ENCODE data around the gene FNDC3A. TPM values are rescaled to one million over a fixed set of nuclear protein-coding genes. Genes with fewer than 3 reads are reported as not detected.
"Not testable (repeated sequence)": the region's sequence is repeated elsewhere in the genome, so short reads cannot be mapped to it uniquely, and the experiment has no call there.

Gene FNDC3A
- total and polyA plus RNA-seq, 4 donors = 48.4 to 115 (median 71.9) TPM

DNA sequence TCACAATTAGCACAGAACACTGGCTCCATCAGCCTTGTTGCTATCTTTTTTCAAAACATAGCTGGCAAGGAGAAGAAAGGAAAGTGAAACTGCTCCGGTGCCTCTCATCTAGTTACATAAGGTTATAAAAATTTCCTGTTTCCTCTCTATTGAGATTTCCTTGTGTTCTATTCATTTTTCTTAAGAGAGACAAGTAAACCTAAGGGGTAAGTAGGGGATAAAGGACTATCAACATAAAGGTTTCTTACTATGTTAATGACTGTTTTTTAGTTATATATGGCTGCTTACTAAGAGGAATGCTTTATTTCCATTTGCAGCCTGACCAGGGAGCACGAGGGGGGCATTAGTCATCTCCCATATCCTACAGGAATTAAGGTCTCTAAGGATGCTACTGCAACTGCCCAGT, 171.2 kb downstream of the FNDC3A start:
- peaks cover 11% of the 10 kb centered on the region for H3K36me3 ChIP-seq (ENCODE audit: control insufficient read depth, insufficient read depth, low read length)
- WGBS (ENCODE audit: insufficient coverage) = no CpG with 5 or more reads among the region's 2 CpGs
- H3K27me3 ChIP-seq (ENCODE audit: control insufficient read depth, insufficient read depth, low read length) = no peaks in the 10 kb centered on the region
- H3K4me1 ChIP-seq (ENCODE audit: control insufficient read depth, insufficient read depth, low read length) = no peaks in the 10 kb centered on the region
- H3K4me3 ChIP-seq (ENCODE audit: low read depth, low read length) = no peak overlapping the region
- no peak overlapping the region for H3K27ac ChIP-seq (ENCODE audit: low read depth, low read length)
- DNase-seq (ENCODE audit: low read depth in 4 of 6, low spot score in 6 of 6) = no peak
- H3K9me3 ChIP-seq (ENCODE audit: control insufficient read depth, insufficient read depth, low read length) = peaks cover 9% of the 10 kb centered on the region

DNA sequence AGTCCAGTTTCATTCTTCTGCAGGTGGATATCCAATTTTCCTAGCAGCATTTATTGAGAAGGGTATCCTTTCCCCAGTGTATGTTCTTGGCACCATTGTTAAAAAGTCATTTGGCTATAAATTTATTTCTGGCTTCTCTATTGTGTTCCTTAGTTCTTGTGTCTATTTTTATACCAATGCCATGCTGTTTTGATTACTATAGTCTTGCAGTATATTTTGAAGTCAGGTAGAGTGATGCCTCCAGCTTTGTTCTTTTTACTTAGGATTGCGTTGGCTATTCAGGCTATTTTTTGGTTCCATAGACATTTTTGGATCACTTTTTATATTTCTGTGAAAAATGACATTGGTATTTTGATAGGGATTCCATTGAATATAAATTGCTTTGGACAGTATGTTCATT, 172.7 kb downstream of the FNDC3A start:
- H3K4me1 ChIP-seq (ENCODE audit: control insufficient read depth, insufficient read depth, low read length) = no peaks in the 10 kb centered on the region
- peaks cover 11% of the 10 kb centered on the region for H3K36me3 ChIP-seq (ENCODE audit: control insufficient read depth, insufficient read depth, low read length)
- peaks cover 9% of the 10 kb centered on the region for H3K9me3 ChIP-seq (ENCODE audit: control insufficient read depth, insufficient read depth, low read length)
- no peak overlapping the region for H3K4me3 ChIP-seq (ENCODE audit: low read depth, low read length)
- DNase-seq (ENCODE audit: low read depth in 4 of 6, low spot score in 6 of 6) = no peak
- WGBS (ENCODE audit: insufficient coverage) = 100% methylated on average over 1 of the region's 1 CpG
- no peak overlapping the region for H3K27ac ChIP-seq (ENCODE audit: low read depth, low read length)
- H3K27me3 ChIP-seq (ENCODE audit: control insufficient read depth, insufficient read depth, low read length) = no peaks in the 10 kb centered on the region

DNA sequence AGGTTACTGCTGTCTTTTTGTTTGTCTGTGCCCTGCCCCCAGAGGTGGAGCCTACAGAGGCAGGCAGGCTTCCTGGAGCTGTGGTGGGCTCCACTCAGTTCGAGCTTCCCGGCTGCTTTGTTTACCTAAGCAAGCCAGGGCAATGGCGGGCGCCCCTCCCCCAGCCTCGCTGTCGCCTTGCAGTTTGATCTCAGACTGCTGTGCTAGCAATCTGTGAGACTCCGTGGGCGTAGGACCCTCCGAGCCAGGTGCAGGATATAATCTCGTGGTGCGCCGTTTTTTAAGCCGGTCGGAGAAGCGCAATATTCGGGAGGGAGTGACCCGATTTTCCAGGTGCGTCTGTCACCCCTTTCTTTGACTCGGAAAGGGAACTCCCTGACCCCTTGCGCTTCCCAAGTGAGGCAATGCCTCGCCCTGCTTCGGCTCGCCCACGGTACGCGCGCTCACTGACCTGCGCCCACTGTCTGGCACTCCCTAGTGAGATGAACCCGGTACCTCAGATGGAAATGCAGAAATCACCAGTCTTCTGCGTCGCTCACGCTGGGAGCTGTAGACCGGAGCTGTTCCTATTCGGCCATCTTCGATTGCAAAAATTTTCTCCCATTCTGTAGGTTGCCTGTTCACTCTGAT, 182.4 kb downstream of the FNDC3A start:
- WGBS (ENCODE audit: insufficient coverage) = 90% methylated on average over 28 of the region's 35 CpGs
- not testable (repeated sequence) for H3K27ac ChIP-seq (ENCODE audit: low read depth, low read length); H3K27me3 ChIP-seq (ENCODE audit: control insufficient read depth, insufficient read depth, low read length); H3K4me3 ChIP-seq (ENCODE audit: low read depth, low read length); DNase-seq (ENCODE audit: low read depth in 4 of 6, low spot score in 6 of 6); H3K4me1 ChIP-seq (ENCODE audit: control insufficient read depth, insufficient read depth, low read length); H3K36me3 ChIP-seq (ENCODE audit: control insufficient read depth, insufficient read depth, low read length); H3K9me3 ChIP-seq (ENCODE audit: control insufficient read depth, insufficient read depth, low read length)

DNA sequence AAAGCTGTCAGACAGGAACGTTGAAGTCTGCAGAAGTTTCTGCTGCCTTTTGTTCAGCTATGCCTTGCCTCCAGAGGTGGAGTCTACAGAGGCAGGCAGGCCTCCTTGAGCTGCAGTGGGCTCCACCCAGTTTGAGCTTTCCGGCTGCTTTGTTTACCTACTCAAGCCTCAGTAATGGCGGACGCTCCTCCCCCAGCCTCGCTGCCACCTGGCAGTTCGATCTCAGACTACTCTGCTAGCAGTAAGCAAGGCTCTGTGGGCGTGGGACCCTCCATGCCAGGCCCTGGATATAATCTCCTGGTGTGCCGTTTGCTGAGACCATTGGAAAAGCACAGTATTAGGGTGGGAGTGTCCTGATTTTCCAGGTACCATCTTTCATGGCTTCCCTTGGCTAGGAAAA, 187.4 kb downstream of the FNDC3A start:
- WGBS (ENCODE audit: insufficient coverage) = 100% methylated on average over 8 of the region's 8 CpGs
- H3K36me3 ChIP-seq (ENCODE audit: control insufficient read depth, insufficient read depth, low read length) = peaks cover 20% of the 10 kb centered on the region

DNA sequence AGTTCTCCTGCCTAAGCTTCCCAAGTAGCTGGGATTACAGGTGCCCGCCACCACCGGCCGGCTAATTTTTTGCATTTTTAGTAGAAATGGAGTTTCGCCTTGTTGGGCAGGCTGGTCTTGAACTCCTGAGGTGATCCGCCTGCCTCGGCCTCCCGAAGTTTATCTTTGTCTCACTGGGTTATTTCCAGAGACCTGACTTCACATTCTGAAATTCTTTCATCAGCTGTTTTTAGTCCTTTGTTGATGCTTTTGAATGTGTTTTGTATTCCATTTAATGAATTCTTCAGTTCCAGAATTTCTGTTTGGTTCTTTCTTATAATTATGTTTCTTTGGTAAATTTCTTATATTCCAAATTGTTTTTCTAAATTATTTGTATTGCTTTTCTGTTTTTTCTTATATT, 189.0 kb downstream of the FNDC3A start:
- Histone ChIP-seq H3K27me3 (ENCODE audit: control insufficient read depth, insufficient read depth, low read length) (no peaks in the 10 kb centered on the region), H3K27ac (ENCODE audit: low read depth, low read length) (no peak overlapping the region), H3K4me1 (ENCODE audit: control insufficient read depth, insufficient read depth, low read length) (no peaks in the 10 kb centered on the region), H3K4me3 (ENCODE audit: low read depth, low read length) (no peak overlapping the region), H3K36me3 (ENCODE audit: control insufficient read depth, insufficient read depth, low read length) (peaks cover 20% of the 10 kb centered on the region), H3K9me3 (ENCODE audit: control insufficient read depth, insufficient read depth, low read length) (peaks cover 8% of the 10 kb centered on the region)
- no peak for DNase-seq (ENCODE audit: low read depth in 4 of 6, low spot score in 6 of 6)
- WGBS (ENCODE audit: insufficient coverage) = 96% methylated on average over 7 of the region's 7 CpGs

More for the DNA sequence above, 187.4 kb downstream of the FNDC3A start:
- H3K9me3 ChIP-seq (ENCODE audit: control insufficient read depth, insufficient read depth, low read length); DNase-seq (ENCODE audit: low read depth in 4 of 6, low spot score in 6 of 6); H3K27ac ChIP-seq (ENCODE audit: low read depth, low read length); H3K27me3 ChIP-seq (ENCODE audit: control insufficient read depth, insufficient read depth, low read length); H3K4me1 ChIP-seq (ENCODE audit: control insufficient read depth, insufficient read depth, low read length); H3K4me3 ChIP-seq (ENCODE audit: low read depth, low read length): not testable (repeated sequence)

DNA sequence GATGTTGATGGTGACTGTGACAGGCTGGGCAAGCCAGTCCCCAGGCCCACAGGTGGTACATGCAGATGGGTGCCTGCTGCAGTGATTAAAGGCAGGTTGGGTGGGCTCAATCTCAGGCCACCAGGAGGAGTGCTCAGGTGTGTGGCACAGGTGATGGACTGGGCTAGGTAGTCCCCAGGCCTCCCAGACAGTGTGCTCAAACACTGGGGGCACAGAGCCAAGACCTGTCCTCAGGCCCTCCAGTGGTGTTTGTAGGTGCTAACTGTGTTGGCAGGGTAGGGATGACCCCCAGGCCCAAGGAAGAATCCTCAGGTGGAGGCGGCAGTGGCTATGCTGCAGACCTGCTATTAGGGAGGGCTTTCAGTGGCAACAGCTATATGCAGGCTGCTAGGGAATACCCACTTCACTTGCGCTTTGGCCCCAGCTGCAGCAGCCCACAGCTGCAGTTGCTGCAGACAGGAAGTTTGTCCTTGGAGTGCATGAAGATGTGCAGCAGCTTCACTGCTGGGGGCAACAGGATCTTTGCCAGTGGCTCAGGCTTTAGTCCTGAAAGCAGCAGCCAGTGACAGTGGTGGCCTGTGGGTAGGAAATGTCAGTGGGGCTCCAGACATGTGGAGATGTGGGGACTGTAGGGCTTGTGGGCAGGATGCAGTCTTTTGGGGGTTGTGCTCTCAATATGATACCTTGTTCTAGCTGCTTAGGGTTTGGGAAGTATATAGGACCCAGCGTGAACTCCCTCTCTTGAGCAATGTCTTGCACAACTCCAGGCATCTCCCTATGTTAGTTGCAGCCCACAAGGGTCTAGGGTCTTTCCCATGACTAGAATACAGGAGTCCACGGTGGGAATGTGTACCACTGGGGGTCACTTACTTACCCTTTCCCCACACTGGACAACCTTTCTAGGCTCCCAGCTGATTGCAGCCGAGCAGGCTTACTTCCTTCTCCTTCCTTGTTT, 190.4 kb downstream of the FNDC3A start:
- 93% methylated on average over 3 of the region's 5 CpGs for WGBS (ENCODE audit: insufficient coverage)
- H3K36me3 ChIP-seq (ENCODE audit: control insufficient read depth, insufficient read depth, low read length) = peaks cover 20% of the 10 kb centered on the region

DNA sequence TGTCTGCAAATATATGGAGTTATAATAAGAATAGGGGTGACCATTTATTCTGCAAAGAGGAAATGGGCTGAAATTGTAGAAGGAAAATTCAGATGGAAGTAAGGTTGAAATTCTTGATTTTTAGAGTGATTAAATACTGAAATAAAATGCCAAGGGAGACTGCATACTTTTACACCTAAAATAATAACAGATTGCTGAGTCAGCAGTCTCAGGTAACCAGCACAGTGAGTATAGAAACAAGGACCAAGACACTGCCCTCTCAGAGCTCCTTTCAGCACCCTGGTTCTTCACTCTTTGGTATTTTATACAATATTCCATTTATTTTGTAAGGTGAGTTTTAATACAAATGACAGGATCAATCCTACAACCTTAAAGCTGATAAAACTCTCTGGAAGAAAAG, 195.6 kb downstream of the FNDC3A start:
- no peak overlapping the region for H3K4me3 ChIP-seq (ENCODE audit: low read depth, low read length)
- peaks cover 3% of the 10 kb centered on the region for H3K36me3 ChIP-seq (ENCODE audit: control insufficient read depth, insufficient read depth, low read length)
- no peaks in the 10 kb centered on the region for H3K9me3 ChIP-seq (ENCODE audit: control insufficient read depth, insufficient read depth, low read length)
- H3K4me1 ChIP-seq (ENCODE audit: control insufficient read depth, insufficient read depth, low read length) = no peaks in the 10 kb centered on the region
- no peak for DNase-seq (ENCODE audit: low read depth in 4 of 6, low spot score in 6 of 6)
- H3K27ac ChIP-seq (ENCODE audit: low read depth, low read length) = no peak overlapping the region
- H3K27me3 ChIP-seq (ENCODE audit: control insufficient read depth, insufficient read depth, low read length) = no peaks in the 10 kb centered on the region

More for the DNA sequence above, 190.4 kb downstream of the FNDC3A start:
- no peaks in the 10 kb centered on the region for H3K27me3 ChIP-seq (ENCODE audit: control insufficient read depth, insufficient read depth, low read length)
- no peaks in the 10 kb centered on the region for H3K4me1 ChIP-seq (ENCODE audit: control insufficient read depth, insufficient read depth, low read length)
- H3K4me3 ChIP-seq (ENCODE audit: low read depth, low read length) = no peak overlapping the region
- no peak overlapping the region for H3K27ac ChIP-seq (ENCODE audit: low read depth, low read length)
- DNase-seq (ENCODE audit: low read depth in 4 of 6, low spot score in 6 of 6) = no peak
- peaks cover 8% of the 10 kb centered on the region for H3K9me3 ChIP-seq (ENCODE audit: control insufficient read depth, insufficient read depth, low read length)

DNA sequence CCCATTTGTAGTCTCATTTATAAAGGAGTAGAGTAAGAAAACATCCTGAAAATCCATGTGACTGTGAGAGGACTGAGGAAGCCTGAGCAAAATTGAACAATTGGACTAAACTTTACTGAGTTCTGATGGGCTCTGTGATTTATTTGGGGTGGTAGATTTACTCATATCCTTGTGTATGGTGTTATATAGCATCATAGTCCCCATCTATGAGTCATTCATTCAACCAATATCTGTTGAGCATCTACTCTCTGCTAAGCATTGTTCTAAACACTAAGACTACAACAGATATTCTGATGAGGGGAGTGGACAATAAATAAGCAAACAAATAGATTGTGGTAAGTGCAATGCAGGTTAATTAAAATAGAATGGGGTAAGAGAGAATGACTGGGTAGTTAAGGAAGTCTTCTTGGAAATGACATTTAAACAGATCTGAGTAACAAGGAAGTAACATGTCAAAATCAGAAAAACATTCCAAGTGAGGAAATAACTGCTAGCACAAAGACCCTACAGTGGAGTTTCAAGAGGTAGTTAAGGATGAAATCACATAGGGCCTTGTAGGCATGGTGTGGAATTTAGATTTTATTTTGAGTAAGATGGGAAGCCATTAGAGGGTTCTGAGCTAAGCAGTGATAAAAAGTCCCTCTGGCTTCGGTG, 208.1 kb downstream of the FNDC3A start:
- no peaks in the 10 kb centered on the region for H3K27me3 ChIP-seq (ENCODE audit: control insufficient read depth, insufficient read depth, low read length)
- no peak overlapping the region for H3K4me3 ChIP-seq (ENCODE audit: low read depth, low read length)
- H3K4me1 ChIP-seq (ENCODE audit: control insufficient read depth, insufficient read depth, low read length) = no peaks in the 10 kb centered on the region
- WGBS (ENCODE audit: insufficient coverage) = 76% methylated on average over 1 of the region's 1 CpG
- no peak for DNase-seq (ENCODE audit: low read depth in 4 of 6, low spot score in 6 of 6)
- peaks cover 15% of the 10 kb centered on the region for H3K36me3 ChIP-seq (ENCODE audit: control insufficient read depth, insufficient read depth, low read length)
- H3K9me3 ChIP-seq (ENCODE audit: control insufficient read depth, insufficient read depth, low read length) = no peaks in the 10 kb centered on the region
- no peak overlapping the region for H3K27ac ChIP-seq (ENCODE audit: low read depth, low read length)

DNA sequence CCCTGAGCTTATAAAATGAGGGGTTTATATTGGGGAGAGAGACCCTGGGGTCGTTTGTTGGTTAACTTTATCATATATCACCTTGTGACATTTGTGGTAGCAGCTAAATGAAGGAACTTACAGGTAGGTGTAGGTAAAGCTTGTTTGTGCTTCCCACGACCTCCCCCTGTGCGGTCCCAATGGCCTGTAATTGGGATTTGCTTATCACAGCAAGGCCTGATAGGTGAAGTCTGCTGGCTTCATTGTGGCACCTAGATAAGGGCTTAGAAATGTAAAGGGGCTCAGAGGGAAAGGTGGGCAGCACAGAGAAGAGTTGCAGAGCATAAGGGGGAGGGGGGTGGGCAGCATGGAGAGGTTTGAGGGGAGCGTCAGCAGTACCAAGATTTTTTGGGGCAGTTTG, 208.9 kb downstream of the FNDC3A start:
- H3K9me3 ChIP-seq (ENCODE audit: control insufficient read depth, insufficient read depth, low read length) = no peaks in the 10 kb centered on the region
- DNase-seq (ENCODE audit: low read depth in 4 of 6, low spot score in 6 of 6) = no peak
- 83% methylated on average over 1 of the region's 4 CpGs for WGBS (ENCODE audit: insufficient coverage)
- H3K36me3 ChIP-seq (ENCODE audit: control insufficient read depth, insufficient read depth, low read length) = peaks cover 18% of the 10 kb centered on the region
- H3K27me3 ChIP-seq (ENCODE audit: control insufficient read depth, insufficient read depth, low read length) = no peaks in the 10 kb centered on the region
- no peak overlapping the region for H3K4me3 ChIP-seq (ENCODE audit: low read depth, low read length)
- no peak overlapping the region for H3K27ac ChIP-seq (ENCODE audit: low read depth, low read length)
- H3K4me1 ChIP-seq (ENCODE audit: control insufficient read depth, insufficient read depth, low read length) = no peaks in the 10 kb centered on the region

Data from spinal cord (tissue), 10 donors.